Measurements from ENCODE around the gene KCNIP3. TPM values are rescaled to one million over a fixed set of nuclear protein-coding genes. Genes with fewer than 3 reads are reported as not detected.

KCNIP3 gene
- total RNA-seq, 3 donors from 2014 or later (not counting 1 experiment from before 2014, with no cell fraction given) = 0.52 to 1.4 TPM; not detected in 1

DNA sequence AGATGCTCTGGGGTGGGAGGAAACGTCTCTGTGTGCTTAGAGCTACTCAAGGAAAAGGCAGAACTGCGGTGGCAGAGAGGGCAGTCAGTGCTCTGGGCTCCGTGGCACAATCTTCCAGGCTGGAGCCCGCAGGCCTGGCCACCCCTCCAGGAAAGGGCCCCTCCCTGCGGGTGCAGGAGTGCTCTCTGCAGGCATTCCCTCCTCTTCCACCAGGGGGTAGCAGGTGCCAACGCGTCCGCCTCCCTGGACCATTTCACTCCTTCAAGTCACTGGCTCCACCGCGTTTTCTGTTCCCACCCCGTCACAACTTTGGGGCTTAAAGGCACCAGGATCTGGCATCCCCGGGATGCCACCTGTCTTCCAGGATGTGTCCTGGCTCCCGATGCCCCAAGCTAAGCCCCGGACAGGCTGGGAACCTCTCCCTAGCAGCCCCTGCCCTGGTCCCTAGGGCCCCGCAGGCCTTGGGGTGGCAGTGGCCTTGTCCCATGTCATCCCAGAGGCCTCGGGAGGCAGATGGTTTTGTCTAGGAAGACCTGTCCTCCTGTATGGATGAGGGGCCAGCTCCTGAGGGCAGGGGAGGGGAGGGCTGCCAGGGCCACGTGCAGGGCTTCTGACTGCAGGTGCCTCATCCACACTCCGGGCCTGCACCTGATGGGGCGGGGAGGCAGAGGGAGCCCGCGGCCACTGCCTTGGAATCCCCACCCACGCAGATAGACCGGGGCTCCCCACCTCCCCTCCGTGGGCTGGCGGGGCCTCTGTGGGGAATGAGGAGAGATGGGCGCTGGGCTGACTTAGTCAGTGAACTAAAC, 26.4 kb downstream of the KCNIP3 start:
- H3K36me3 Mint-ChIP-seq = no peaks in the 10 kb centered on the region
- DNase-seq (no peak), ATAC-seq (no peak)
- Histone ChIP-seq H3K27me3 (ENCODE audit: control insufficient read depth, insufficient read depth, low read length) (no peaks in the 10 kb centered on the region), H3K4me1 (ENCODE audit: control insufficient read depth, insufficient read depth, low read length) (no peaks in the 10 kb centered on the region), H3K4me3 (ENCODE audit: low read length) (no peak overlapping the region), H3K36me3 (ENCODE audit: control insufficient read depth, insufficient read depth, low read length) (no peaks in the 10 kb centered on the region), H3K27ac (ENCODE audit: low read length) (no peak overlapping the region), H3K9me3 (ENCODE audit: control insufficient read depth, insufficient read depth, low read length) (no peaks in the 10 kb centered on the region)
- WGBS (ENCODE audit: insufficient coverage) = 85% methylated on average over 26 of the region's 26 CpGs
- no peaks in the 10 kb centered on the region for H3K4me1 Mint-ChIP-seq
- intact Hi-C loops (cut with micrococcal nuclease) = no loop called here
- H3K4me3 Mint-ChIP-seq = no peak overlapping the region
- no peaks in the 10 kb centered on the region for H3K27me3 Mint-ChIP-seq (ENCODE audit: low read depth in 2 of 2)
- H3K9me3 Mint-ChIP-seq = no peaks in the 10 kb centered on the region
- TF ChIP-seq, protein P1, sequence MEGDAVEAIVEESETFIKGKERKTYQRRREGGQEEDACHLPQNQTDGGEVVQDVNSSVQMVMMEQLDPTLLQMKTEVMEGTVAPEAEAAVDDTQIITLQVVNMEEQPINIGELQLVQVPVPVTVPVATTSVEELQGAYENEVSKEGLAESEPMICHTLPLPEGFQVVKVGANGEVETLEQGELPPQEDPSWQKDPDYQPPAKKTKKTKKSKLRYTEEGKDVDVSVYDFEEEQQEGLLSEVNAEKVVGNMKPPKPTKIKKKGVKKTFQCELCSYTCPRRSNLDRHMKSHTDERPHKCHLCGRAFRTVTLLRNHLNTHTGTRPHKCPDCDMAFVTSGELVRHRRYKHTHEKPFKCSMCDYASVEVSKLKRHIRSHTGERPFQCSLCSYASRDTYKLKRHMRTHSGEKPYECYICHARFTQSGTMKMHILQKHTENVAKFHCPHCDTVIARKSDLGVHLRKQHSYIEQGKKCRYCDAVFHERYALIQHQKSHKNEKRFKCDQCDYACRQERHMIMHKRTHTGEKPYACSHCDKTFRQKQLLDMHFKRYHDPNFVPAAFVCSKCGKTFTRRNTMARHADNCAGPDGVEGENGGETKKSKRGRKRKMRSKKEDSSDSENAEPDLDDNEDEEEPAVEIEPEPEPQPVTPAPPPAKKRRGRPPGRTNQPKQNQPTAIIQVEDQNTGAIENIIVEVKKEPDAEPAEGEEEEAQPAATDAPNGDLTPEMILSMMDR (IDR thresholded peaks at IDR 0.05) = no peak
- no peak overlapping the region for H3K27ac Mint-ChIP-seq

DNA sequence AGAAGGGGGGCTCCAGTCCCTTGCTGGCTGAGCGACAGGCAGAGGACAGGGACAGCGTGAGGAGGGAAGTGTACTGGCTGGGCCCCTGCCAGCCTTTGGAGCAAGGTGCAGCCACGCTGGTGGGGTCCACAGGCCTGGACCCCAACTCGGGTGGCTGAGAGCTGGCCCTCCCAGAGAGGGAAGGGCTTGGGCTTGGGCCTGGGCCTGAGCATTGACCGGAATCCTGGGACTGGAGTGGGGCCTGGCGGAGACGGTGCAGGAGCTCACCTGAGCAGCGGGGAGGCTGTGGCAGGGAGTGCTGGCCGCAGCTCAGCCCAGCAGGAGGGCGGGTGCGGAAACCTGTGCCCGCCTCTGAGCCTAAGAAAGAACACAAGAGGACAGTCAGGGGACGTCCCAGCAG, 27.9 kb downstream of the KCNIP3 start:
- H3K4me3 Mint-ChIP-seq = no peak overlapping the region
- no peak overlapping the region for H3K4me3 ChIP-seq (ENCODE audit: low read length)
- WGBS (ENCODE audit: insufficient coverage) = 94% methylated on average over 13 of the region's 13 CpGs
- no peaks in the 10 kb centered on the region for H3K4me1 ChIP-seq (ENCODE audit: control insufficient read depth, insufficient read depth, low read length)
- ATAC-seq (no peak), DNase-seq (no peak)
- H3K27ac Mint-ChIP-seq = no peak overlapping the region
- H3K9me3 ChIP-seq (ENCODE audit: control insufficient read depth, insufficient read depth, low read length) = no peaks in the 10 kb centered on the region
- no peaks in the 10 kb centered on the region for H3K27me3 Mint-ChIP-seq (ENCODE audit: low read depth in 2 of 2)
- no peaks in the 10 kb centered on the region for H3K27me3 ChIP-seq (ENCODE audit: control insufficient read depth, insufficient read depth, low read length)
- H3K36me3 Mint-ChIP-seq = no peaks in the 10 kb centered on the region
- TF ChIP-seq, protein P1 (IDR thresholded peaks at IDR 0.05) = no peak
- no peaks in the 10 kb centered on the region for H3K4me1 Mint-ChIP-seq
- H3K9me3 Mint-ChIP-seq = no peaks in the 10 kb centered on the region
- no peak overlapping the region for H3K27ac ChIP-seq (ENCODE audit: low read length)
- intact Hi-C loops (cut with micrococcal nuclease) = no loop called here
- no peaks in the 10 kb centered on the region for H3K36me3 ChIP-seq (ENCODE audit: control insufficient read depth, insufficient read depth, low read length)

DNA sequence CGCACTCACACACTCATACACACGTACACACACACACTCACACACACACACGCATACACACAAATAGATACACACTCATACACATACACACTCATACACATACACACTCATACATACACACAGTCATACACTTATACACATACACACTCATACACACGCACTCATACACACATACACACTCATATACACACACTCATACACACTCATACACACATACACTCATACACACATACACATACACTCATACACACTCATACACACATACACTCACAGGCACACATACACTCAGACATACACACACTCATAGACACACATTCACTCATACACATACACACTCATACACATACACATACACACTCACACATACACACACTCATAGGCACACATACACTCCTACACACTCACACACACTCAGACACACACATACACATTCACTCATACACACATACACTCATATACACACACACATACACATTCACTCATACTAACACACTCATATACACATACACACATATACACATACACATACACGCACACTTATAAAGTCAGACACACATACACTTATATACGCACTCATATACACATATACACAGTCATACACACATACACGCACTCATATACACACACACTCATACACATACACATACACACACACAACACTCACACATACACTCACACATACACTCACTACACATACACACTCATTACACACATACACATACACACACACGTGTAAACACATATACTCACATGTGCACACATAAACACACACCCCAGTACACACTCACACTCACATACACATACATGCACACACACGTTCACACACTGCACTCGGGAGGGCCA, 28.7 kb downstream of the KCNIP3 start:
- Mint-ChIP-seq H3K27me3 (ENCODE audit: low read depth in 2 of 2) (no peaks in the 10 kb centered on the region), H3K27ac (no peak overlapping the region), H3K36me3 (no peaks in the 10 kb centered on the region), H3K9me3 (no peaks in the 10 kb centered on the region), H3K4me3 (no peak overlapping the region), H3K4me1 (no peaks in the 10 kb centered on the region)
- 94% methylated on average over 10 of the region's 10 CpGs for WGBS (ENCODE audit: insufficient coverage)
- intact Hi-C loops (cut with micrococcal nuclease) = no loop called here
- TF ChIP-seq, protein P1 (IDR thresholded peaks at IDR 0.05) = no peak
- DNase-seq (no peak), ATAC-seq (peak in 1 of 3 donors; percentile 18)
- H3K9me3 ChIP-seq (ENCODE audit: control insufficient read depth, insufficient read depth, low read length) = no peaks in the 10 kb centered on the region
- H3K27ac ChIP-seq (ENCODE audit: low read length) = no peak overlapping the region
- no peak overlapping the region for H3K4me3 ChIP-seq (ENCODE audit: low read length)
- H3K4me1 ChIP-seq (ENCODE audit: control insufficient read depth, insufficient read depth, low read length) = no peaks in the 10 kb centered on the region
- H3K36me3 ChIP-seq (ENCODE audit: control insufficient read depth, insufficient read depth, low read length) = no peaks in the 10 kb centered on the region
- H3K27me3 ChIP-seq (ENCODE audit: control insufficient read depth, insufficient read depth, low read length) = no peaks in the 10 kb centered on the region

Data from natural killer cell (primary cell).